ENCODE measurements around the gene HYKK.

The HYKK gene

GRCh38 chr15:78570710-78571109, 63.3 kb downstream of the HYKK start:
- H3K27me3 ChIP-seq (ENCODE audit: control insufficient read depth, insufficient read depth, low read length), result no peaks in the 10 kb centered on the region
- no peaks in the 10 kb centered on the region for H3K4me1 ChIP-seq (ENCODE audit: control insufficient read depth, insufficient read depth, low read length)
- H3K36me3 ChIP-seq (ENCODE audit: control insufficient read depth, insufficient read depth, low read length), result no peaks in the 10 kb centered on the region
- no peak overlapping the region for H3K9ac ChIP-seq (ENCODE audit: low read length)
- no peak overlapping the region for H3K27ac ChIP-seq (ENCODE audit: low read depth, low read length)
- no peak overlapping the region for H3K4me3 ChIP-seq (ENCODE audit: low read length)

GRCh38 chr15:78571382-78571781, 64.0 kb downstream of the HYKK start:
- H3K4me1 ChIP-seq (ENCODE audit: control insufficient read depth, insufficient read depth, low read length), result no peaks in the 10 kb centered on the region
- no peaks in the 10 kb centered on the region for H3K27me3 ChIP-seq (ENCODE audit: control insufficient read depth, insufficient read depth, low read length)
- no peak overlapping the region for H3K9ac ChIP-seq (ENCODE audit: low read length)

GRCh38 chr15:78573416-78573815, 66.0 kb downstream of the HYKK start:
- Histone ChIP-seq H3K27me3 (ENCODE audit: control insufficient read depth, insufficient read depth, low read length) (no peaks in the 10 kb centered on the region), H3K4me1 (ENCODE audit: control insufficient read depth, insufficient read depth, low read length) (no peaks in the 10 kb centered on the region), H3K4me3 (ENCODE audit: low read length) (no peak overlapping the region), H3K36me3 (ENCODE audit: control insufficient read depth, insufficient read depth, low read length) (no peaks in the 10 kb centered on the region), H3K27ac (ENCODE audit: low read depth, low read length) (no peak overlapping the region), H3K9ac (ENCODE audit: low read length) (no peak overlapping the region)

More at GRCh38 chr15:78571382-78571781, 64.0 kb downstream of the HYKK start:
- no peak overlapping the region for H3K4me3 ChIP-seq (ENCODE audit: low read length)
- H3K36me3 ChIP-seq (ENCODE audit: control insufficient read depth, insufficient read depth, low read length), result no peaks in the 10 kb centered on the region
- no peak overlapping the region for H3K27ac ChIP-seq (ENCODE audit: low read depth, low read length)

GRCh38 chr15:78574944-78575343, 67.6 kb downstream of the HYKK start:
- H3K27ac ChIP-seq (ENCODE audit: low read depth, low read length), result no peak overlapping the region
- no peaks in the 10 kb centered on the region for H3K4me1 ChIP-seq (ENCODE audit: control insufficient read depth, insufficient read depth, low read length)
- H3K4me3 ChIP-seq (ENCODE audit: low read length), result no peak overlapping the region
- no peak overlapping the region for H3K9ac ChIP-seq (ENCODE audit: low read length)
- no peaks in the 10 kb centered on the region for H3K27me3 ChIP-seq (ENCODE audit: control insufficient read depth, insufficient read depth, low read length)
- H3K36me3 ChIP-seq (ENCODE audit: control insufficient read depth, insufficient read depth, low read length), result no peaks in the 10 kb centered on the region
